OCI-LY3 (cell line): ENCODE data around the gene MPPED1.

Source experiments
- EZH2phosphoT487 ChIP-seq: fragments of 200-600 bp; shearing (Covaris generic); IDR thresholded peaks from 2 replicates; pipeline ENCODE4 v1.6.1; 2018; ENCODE audit warnings: antibody characterized with exemption, mixed run types, low read depth
- TF ChIP-seq, protein P1 (sequence below): fragments of 200-600, 300-600 bp; sonication (generic); IDR thresholded peaks from 2 replicates; pipeline ENCODE4 v1.5.1; 2014; ENCODE audit warnings: antibody characterized with exemption, low read length, low read depth

DNA sequence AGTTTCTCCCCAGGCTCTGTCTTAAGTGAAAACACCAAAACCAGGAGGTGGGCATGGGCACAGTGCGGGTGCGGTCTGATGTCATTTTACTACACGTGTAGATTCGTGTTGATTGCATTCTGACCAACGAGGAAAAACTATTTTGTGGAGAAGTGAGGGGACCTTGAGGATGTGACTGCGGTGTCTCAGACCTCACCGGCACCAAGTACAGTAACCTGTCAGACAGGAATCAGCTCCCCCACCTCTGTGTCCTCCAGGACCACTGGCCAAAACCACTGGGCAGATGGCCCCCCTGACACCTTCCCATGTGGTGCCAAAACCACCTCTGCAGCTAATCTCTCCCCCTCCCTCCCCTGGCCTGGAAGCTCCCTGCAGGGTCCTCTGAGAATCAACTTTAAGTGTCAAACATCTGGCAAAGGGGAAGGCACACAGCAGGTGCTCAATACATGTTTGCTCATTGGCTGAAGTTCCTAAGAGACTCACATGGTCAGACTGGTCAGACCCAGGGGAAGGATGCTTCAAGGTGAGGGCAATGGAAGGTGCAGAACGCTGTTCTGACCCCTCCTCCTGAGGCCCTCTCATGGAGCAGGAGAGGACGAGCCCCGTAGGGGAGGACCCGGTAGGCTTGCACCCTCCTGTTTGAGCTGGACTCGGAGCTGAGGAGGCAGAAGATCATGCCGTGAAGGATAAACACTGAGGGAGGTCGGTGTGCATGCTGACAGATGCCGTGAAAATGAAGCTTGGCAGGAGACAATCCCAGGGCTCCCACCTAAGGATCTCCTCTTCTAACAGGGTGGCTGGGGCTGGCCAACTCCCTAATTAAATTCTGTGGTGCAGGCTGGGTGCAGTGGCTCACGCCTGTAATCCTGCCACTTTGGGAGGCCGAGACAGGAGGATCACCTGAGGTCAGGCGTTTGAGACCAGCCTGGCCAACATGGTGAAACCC, 129.9 kb downstream of the MPPED1 start:
- TF ChIP-seq, protein P1, sequence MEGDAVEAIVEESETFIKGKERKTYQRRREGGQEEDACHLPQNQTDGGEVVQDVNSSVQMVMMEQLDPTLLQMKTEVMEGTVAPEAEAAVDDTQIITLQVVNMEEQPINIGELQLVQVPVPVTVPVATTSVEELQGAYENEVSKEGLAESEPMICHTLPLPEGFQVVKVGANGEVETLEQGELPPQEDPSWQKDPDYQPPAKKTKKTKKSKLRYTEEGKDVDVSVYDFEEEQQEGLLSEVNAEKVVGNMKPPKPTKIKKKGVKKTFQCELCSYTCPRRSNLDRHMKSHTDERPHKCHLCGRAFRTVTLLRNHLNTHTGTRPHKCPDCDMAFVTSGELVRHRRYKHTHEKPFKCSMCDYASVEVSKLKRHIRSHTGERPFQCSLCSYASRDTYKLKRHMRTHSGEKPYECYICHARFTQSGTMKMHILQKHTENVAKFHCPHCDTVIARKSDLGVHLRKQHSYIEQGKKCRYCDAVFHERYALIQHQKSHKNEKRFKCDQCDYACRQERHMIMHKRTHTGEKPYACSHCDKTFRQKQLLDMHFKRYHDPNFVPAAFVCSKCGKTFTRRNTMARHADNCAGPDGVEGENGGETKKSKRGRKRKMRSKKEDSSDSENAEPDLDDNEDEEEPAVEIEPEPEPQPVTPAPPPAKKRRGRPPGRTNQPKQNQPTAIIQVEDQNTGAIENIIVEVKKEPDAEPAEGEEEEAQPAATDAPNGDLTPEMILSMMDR: no peak
- TF ChIP-seq EZH2phosphoT487: no peak
